ENCODE results near the gene EVL.
A peak's percentile ranks its signal among the peaks of the same experiment; 100 is the strongest.
"Not testable (repeated sequence)": the region's sequence is repeated elsewhere in the genome, so short reads cannot be mapped to it uniquely, and the experiment has no call there.

EVL gene

DNA sequence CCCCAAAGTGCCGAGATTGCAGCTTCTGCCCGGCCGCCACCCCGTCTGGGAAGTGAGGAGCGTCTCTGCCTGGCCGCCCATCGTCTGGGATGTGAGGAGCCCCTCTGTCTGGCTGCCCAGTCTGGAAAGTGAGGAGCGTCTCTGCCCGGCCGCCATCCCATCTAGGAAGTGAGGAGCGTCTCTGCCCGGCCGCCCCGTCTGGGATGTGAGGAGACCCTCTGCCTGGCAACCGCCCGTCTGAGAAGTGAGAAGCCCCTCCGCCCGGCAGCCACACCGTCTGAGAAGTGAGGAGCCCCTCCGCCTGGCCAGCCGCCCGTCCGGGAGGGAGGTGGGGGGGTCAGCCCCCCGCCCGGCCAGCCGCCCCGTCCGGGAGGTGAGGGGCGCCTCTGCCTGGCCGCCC lies 115.4 kb downstream of the EVL start:
- DNase-seq: not testable (repeated sequence)

DNA sequence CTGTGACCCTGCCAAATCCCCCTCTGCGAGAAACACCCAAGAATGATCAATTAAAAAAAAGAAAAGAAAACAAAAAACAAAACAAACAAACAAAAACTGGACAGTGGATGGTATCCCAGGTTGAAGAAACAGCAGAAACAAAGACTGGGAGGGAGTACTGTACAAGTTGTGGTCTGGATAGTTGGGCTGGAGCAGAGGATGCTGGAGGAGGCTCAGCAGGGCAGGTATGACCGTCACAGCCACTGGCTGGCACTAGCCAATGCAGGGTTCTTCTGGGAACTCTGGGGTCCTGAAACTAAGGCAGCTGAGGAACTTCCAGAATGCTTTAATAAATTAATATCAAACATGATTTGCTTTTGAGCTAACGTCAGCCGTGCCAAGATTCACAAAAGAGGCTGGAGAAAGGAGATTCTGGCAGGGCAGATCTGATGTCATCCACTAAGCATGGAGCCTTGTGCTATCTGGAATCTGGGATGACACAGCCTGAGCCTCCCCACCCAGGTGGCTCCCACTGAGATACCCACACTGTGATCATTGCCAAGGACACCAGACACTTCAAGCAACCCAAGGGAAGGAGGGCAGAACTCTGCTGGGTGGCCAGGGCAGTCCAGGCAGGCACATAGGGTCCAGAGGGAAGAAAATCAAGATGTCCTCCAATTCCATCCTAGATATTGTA lies 116.8 kb downstream of the EVL start:
- DNase-seq: not testable (repeated sequence)

DNA sequence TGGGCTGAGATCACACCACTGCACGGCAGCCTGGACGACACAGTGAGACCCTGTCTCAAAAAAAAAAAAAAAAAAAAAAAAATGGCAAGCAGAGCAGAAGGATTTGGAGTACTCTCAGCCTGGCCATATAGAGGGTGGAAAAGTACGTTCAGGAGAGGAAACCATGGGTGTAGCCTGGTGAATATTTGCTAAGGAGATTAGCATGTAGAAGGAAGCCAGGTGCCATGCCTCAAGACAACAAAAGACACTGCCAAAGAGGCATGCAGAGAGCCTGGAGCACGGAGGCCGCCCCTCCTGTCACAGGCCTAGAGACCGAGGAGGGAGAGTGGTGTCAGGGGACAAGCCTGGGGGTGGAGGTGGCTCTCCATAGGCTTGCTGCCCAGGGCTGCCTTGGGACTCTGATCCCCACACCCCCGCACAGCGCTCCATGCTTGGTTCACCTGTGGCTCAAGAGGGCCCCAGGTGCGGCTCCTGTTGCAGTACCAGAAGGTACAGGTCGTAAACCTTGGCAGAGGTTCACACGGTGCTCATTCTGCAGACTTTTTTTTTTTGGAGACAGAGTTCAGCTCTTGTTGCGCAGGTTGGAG lies 122.1 kb downstream of the EVL start:
- no peak for DNase-seq

DNA sequence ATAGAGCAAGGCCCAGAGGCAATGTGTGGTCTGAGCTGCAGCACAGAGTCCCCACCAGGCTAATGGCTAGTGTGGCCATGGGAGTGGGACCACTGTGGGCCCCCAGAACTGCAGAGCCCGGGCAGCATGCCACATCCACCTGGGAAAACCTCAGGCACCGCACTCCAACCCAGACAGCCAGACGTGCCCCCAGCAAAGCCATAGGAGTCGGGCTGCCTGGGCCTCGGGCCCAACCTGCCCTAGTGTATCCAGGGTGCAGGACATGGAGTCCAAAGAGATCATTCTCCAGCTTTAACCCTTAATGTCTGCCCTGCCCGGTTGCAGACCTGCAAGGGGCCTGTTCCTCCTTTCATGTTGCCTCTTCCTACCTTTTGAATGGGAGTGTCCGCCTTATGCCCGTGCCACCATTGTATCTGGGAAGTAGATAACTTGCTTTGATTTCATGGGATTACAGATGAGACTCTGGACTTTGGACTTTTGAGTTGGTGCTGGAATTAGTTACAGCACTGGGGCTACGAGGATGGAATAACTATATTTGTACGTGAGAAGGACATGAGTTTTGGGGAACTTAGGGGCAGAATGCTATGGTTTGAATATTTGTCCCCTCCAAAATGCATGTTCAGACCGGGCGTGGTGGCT lies 123.3 kb downstream of the EVL start:
- DNase-seq: no peak

DNA sequence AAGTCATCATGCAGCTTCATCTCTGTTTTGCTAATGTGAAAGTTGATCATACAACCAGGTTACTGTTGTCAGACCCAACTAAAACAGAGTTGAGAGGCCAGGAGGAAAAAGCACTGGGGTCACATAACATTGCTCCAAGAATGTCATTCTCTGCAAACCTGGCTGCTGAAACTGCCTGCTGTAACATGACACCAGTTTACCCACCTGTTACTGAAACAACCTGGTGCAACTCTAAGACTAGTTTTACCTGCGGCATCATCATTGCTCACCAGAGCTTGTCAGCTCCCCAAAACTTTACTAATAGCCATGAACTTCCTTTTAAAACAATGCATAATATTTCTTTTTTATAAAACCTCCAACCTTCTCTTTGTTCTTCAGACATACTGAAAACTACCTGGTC lies 124.9 kb downstream of the EVL start:
- no peak for DNase-seq

DNA sequence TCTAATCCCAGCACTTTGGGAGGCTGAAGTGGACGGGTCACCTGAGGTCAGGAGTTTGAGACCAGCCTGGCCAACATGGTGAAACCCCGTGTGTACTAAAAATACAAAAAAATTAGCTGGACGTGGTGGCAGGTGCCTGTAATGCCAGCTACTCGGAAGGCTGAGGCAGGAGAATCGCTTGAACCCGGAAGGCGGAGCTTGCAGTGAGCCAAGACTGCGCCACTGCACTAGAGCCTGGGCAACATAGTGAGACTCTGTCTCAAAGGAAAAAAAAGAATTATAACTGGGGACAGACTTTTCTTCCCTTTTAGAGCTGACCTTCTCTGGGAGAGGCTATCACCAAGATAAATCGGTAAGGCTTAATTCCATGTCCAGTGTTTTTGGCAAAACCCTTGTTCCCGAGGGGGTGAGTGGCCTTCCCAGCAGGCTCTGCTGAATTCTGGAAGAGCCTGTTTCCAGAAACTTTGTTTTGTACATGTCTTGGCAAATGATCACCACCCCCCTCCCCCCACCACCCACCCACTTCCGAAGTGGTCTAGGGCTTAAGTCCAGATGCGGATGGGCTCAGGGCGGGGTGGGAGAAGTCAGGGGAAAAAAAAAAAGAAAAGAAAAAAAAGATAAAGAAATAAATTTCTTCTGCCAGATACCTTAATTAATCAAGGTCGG lies 126.5 kb downstream of the EVL start:
- DNase-seq: no peak

DNA sequence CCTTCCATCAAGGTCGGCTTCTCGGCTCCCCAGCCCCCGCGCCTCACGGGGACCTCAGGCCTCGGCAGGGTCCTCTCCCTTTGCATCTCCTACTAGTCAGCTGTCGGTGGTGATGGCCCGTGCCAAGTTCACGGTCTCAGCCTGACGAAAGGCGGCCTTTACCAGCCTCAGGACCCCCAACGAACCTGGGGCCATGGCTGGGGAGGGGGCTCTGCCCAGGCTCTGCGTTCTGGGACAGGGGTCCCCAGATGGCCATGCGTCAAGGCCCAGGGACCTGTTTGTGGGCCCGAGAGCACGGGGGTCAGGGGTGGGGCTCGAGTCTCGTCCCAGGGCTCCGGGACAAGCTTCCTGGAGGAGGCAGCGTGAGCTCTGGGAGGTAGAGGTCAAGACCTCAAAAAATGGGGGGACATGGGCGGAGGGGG lies 127.0 kb downstream of the EVL start:
- DNase-seq: no peak

DNA sequence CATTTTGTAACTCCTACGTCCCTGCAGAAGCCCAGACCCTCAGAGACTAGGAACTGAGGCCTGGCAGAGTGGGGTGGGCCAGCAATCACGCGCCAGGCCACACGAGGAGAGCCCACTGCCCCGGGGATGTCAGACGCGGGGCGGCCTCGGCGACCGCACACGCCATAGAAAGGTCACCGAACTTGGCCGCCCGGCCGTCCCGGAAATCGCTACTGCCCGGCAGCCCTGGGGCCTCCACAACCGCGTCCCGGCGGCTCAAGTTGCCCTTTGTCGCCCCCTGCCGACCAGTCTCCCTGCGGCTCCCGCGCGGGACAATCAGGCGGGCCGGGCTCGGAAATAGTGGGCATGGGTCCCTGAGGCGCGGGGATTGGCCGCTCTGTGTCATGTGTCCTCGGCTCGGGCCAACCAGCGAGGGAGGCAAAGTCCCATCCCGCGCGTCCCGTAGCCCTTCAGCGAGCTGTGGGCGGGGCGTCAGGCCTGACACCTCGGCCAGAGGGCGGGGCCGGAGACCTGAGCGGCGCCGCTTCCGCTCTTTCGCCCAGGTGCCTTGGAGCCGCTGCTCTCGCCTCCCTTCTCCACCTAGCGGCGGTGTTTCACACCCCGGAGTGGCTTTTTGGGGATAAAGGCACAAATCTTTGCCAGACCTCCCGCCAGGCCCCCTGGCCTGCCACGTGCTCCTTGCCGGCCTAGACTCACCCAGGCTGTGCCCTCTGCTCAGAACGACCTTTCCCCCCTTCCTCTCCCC lies 127.6 kb downstream of the EVL start:
- peak; percentile 100 for DNase-seq

Data from CD4-positive, alpha-beta T cell treated with Interferon alpha-2 for 1 hour (primary cell).